Testis (tissue), 2 donors: ENCODE data around the gene NRCAM.

ENCODE experiments used
- CTCF ChIP-seq, 3 experiments: fragments of 450-650 bp in 2 of 3; fragments of 200-600 bp in 1 of 3; sonication (generic) in 1 of 3; IDR thresholded peaks; one replicate each; pipeline ENCODE4 v1.5.1; 2016 to 2019; ENCODE audit warnings: antibody characterized with exemption in 3 of 3, mild to moderate bottlenecking in 2 of 3, moderate library complexity in 1 of 3
- POLR2A ChIP-seq: fragments of 450-650 bp; IDR thresholded peaks from one replicate; pipeline ENCODE4 v1.6.1; 2017; ENCODE audit warnings: antibody characterized with exemption, mild to moderate bottlenecking, moderate library complexity

DNA sequence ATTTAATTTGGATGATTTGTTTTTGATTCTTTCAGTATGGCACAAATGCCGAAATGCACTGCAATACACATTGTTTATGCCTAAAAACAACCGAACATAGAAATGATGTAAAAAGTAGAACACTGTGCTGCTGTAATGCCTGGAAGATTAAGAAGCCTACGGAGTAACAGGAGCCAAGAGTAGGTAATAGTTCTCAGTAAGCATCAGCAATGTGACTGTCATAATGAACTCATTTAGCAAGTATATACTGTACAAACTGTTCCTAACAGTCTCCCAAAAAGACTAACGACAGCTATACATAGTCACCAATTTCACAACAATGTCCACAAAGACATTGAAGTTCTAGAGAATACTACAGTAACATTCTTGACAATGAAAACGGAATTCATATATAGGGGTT, 307.1 kb downstream of the NRCAM start:
- TF ChIP-seq CTCF (IDR thresholded peaks at IDR 0.05), result no peak
- TF ChIP-seq POLR2A, result no peak
